Astrocyte of the cerebellum (primary cell): ENCODE data around the gene EED.
"Not testable (repeated sequence)": the region's sequence is repeated elsewhere in the genome, so short reads cannot be mapped to it uniquely, and the experiment has no call there.

Experiments
- DNase-seq: peaks from one replicate; pipeline ENCODE4 v3.0.0-alpha.2; 2011; ENCODE audit warnings: low read depth
- H3K4me3 ChIP-seq: 2 replicates; pipeline ENCODE4 v1.5.1; 2011; ENCODE audit warnings: mild to moderate bottlenecking, low read depth, low read length, moderate library complexity
- CTCF ChIP-seq: IDR thresholded peaks from 2 replicates; pipeline ENCODE4 v1.5.1; 2012; ENCODE audit warnings: low read length, low read depth, moderate library complexity, mild to moderate bottlenecking; ENCODE audit errors: missing control alignments
- in situ Hi-C: cut with HindIII; loops from 2 replicates; pipeline ENCODE4 v1.10.0; 2017; ENCODE audit warnings: low sequenced_read_pairs

EED gene

GRCh38 chr11:86228269-86229038 is 16.1 kb upstream of the EED start:
- no peak overlapping the region for H3K4me3 ChIP-seq
- TF ChIP-seq CTCF = no peak
- DNase-seq = no peak
- in situ Hi-C loops = no loop called here

GRCh38 chr11:86229039-86229330 is 15.6 kb upstream of the EED start:
- DNase-seq, H3K4me3 ChIP-seq, in situ Hi-C loops: not testable (repeated sequence)

- no peak overlapping the region for H3K4me3 ChIP-seq
- no peak for TF ChIP-seq CTCF
- DNase-seq = no peak
- in situ Hi-C loops = no loop called here
These were observed 14.3 kb upstream of the EED start for GRCh38 chr11:86230179-86230804.

GRCh38 chr11:86230921-86231434 is 13.6 kb upstream of the EED start:
- in situ Hi-C loops = no loop called here
- H3K4me3 ChIP-seq = no peak overlapping the region
- DNase-seq = no peak
- no peak for TF ChIP-seq CTCF

GRCh38 chr11:86232556-86232955 is 12.0 kb upstream of the EED start:
- H3K4me3 ChIP-seq = no peak overlapping the region
- in situ Hi-C loops = no loop called here
- no peak for TF ChIP-seq CTCF
- no peak for DNase-seq

GRCh38 chr11:86234831-86235461 is 9.6 kb upstream of the EED start:
- DNase-seq = no peak
- no peak overlapping the region for H3K4me3 ChIP-seq
- in situ Hi-C loops = no loop called here
- no peak for TF ChIP-seq CTCF
